B cell (primary cell): ENCODE data around the gene CIB1. TPM values are rescaled to one million over a fixed set of nuclear protein-coding genes. Genes with fewer than 3 reads are reported as not detected.

Experiments
- ATAC-seq: fragments of 200-7000 bp; cut with Tn5 transposase; one replicate; pipeline ENCODE4 v1.10.0; 2021; ENCODE audit warnings: low read depth, mild to moderate bottlenecking, moderate number of reproducible peaks, moderate library complexity
- CTCF ChIA-PET: fragments of 350-600 bp; sonication (Branson Sonifier 250); formaldehyde crosslinking; loops from one replicate; lab custom pipeline; 2021; ENCODE audit warnings: antibody characterized with exemption, inconsistent platforms; lab: Charles Lee
- POLR2A ChIA-PET: fragments of 350-600 bp; sonication (Branson Sonifier 250); formaldehyde crosslinking; loops from one replicate; lab custom pipeline; 2021; ENCODE audit warnings: antibody characterized with exemption; lab: Charles Lee
- DNase-seq: peaks from one replicate; pipeline ENCODE4 v3.0.0; 2013
- H2AFZ ChIP-seq: 2 replicates; pipeline ENCODE4 v1.6.1; 2012; ENCODE audit warnings: mild to moderate bottlenecking, low read depth, low read length; ENCODE audit not compliant: insufficient read depth, poor library complexity, severe bottlenecking
- H3K27ac ChIP-seq, 2 donors: 1 replicate in 1 of 2; 2 replicates in 1 of 2; pipeline ENCODE4 v1.5.1; 2012 to 2013; ENCODE audit warnings: low read length in 2 of 2, mild to moderate bottlenecking in 2 of 2, moderate library complexity in 1 of 2
- H3K27me3 ChIP-seq, 4 experiments: fragments of 200-600 bp in 1 of 4; sonication (generic) in 1 of 4; replicated peaks in 1 of 4; 1 replicate in 2 of 4; 2 replicates in 2 of 4; pipeline versions ENCODE4 v1.6.1 to v1.7.0; 2013 to 2016; ENCODE audit warnings: low read length in 3 of 4, mild to moderate bottlenecking in 2 of 4, mixed read lengths in 1 of 4, moderate library complexity in 1 of 4; ENCODE audit not compliant: insufficient read depth in 4 of 4, control insufficient read depth in 3 of 4; ENCODE audit errors: control extremely low read depth in 1 of 4
- H3K36me3 ChIP-seq, 2 experiments: replicated peaks in 1 of 2; 1 replicate in 1 of 2; 2 replicates in 1 of 2; pipeline versions ENCODE4 v1.6.1 to v1.7.1; 2013; ENCODE audit warnings: low read length in 1 of 2; ENCODE audit not compliant: insufficient read depth in 2 of 2, control insufficient read depth in 1 of 2; ENCODE audit errors: control extremely low read depth in 1 of 2, extremely low read depth in 1 of 2
- H3K4me1 ChIP-seq, 2 donors: fragments of 200-600 bp in 1 of 2; sonication (generic) in 1 of 2; 1 replicate in 1 of 2; 2 replicates in 1 of 2; pipeline versions ENCODE4 v1.5.1 to v1.6.1; 2013 to 2017; ENCODE audit warnings: low read length in 2 of 2; ENCODE audit not compliant: control insufficient read depth in 2 of 2, insufficient read depth in 2 of 2
- H3K4me2 ChIP-seq: replicated peaks from 2 replicates; pipeline ENCODE3; 2012; ENCODE audit warnings: mild to moderate bottlenecking, low read depth, low read length; ENCODE audit not compliant: poor library complexity, severe bottlenecking
- H3K4me3 ChIP-seq, 5 experiments: fragments of 200-600 bp in 1 of 5; sonication (generic) in 1 of 5; 1 replicate in 3 of 5; 2 replicates in 2 of 5; pipeline versions ENCODE4 v1.5.1 to v1.7.0; 2011 to 2016; ENCODE audit warnings: low read length in 4 of 5, mild to moderate bottlenecking in 4 of 5, low read depth in 2 of 5, control low read depth in 1 of 5, moderate library complexity in 1 of 5; ENCODE audit not compliant: insufficient read depth in 1 of 5; ENCODE audit errors: control extremely low read depth in 1 of 5, extremely low read depth in 1 of 5
- H3K79me2 ChIP-seq: fragments of 200-600 bp; sonication (generic); one replicate; pipeline ENCODE4 v1.6.0; 2016; ENCODE audit warnings: low read length; ENCODE audit not compliant: control insufficient read depth, insufficient read depth
- H3K9ac ChIP-seq: fragments of 200-600 bp; sonication (generic); 2 replicates; pipeline ENCODE4 v1.6.1; 2017; ENCODE audit warnings: mild to moderate bottlenecking, low read length, moderate library complexity
- H3K9me3 ChIP-seq, 3 donors: one replicate each; pipeline versions ENCODE4 v1.6.1 to v1.7.1; 2013; ENCODE audit warnings: low read length in 2 of 3; ENCODE audit not compliant: control insufficient read depth in 2 of 3, insufficient read depth in 1 of 3; ENCODE audit errors: control extremely low read depth in 1 of 3
- H4K20me1 ChIP-seq: 2 replicates; pipeline ENCODE4 v1.6.0; 2012; ENCODE audit warnings: mild to moderate bottlenecking, low read length; ENCODE audit not compliant: insufficient read depth, control insufficient read depth, poor library complexity, severe bottlenecking
- H3K27ac Mint-ChIP-seq: one replicate; pipeline ENCODE4 v1.8.0; 2021; ENCODE audit warnings: mixed read lengths
- H3K27me3 Mint-ChIP-seq: one replicate; pipeline ENCODE4 v1.8.0; 2021; ENCODE audit warnings: mixed read lengths
- H3K4me1 Mint-ChIP-seq: one replicate; pipeline ENCODE4 v1.8.0; 2021; ENCODE audit warnings: mixed read lengths
- H3K4me3 Mint-ChIP-seq: one replicate; pipeline ENCODE4 v1.8.0; 2021; ENCODE audit warnings: mixed read lengths
- H3K9me3 Mint-ChIP-seq: one replicate; pipeline ENCODE4 v1.8.0; 2022; ENCODE audit warnings: mixed read lengths; ENCODE audit not compliant: insufficient read depth
- EZH2 ChIP-seq: IDR thresholded peaks from 2 replicates; pipeline ENCODE4 v1.6.1; 2012; ENCODE audit warnings: borderline replicate concordance, low read depth, mild to moderate bottlenecking, moderate library complexity, low read length; ENCODE audit not compliant: insufficient read depth, poor library complexity, severe bottlenecking
- WGBS: methylation state at CpG from one replicate; pipeline ENCODE4 v1.1.5; 2013; ENCODE audit warnings: missing lambda C conversion rate; ENCODE audit not compliant: insufficient coverage; 5-methylcytosine and 5-hydroxymethylcytosine counted together
- intact Hi-C: fragments of 100-400 bp; cut with micrococcal nuclease; formaldehyde crosslinking; loops from one replicate; pipeline ENCODE4 v1.10.0; 2022
- polyA plus RNA-seq: library from polyadenylated mRNA; depleted of rRNA; stranded (reverse); fragments of >200 nt; gene quantifications from 2 replicates; pipeline ENCODE4 v1.2.3, GENCODE V29; 2012
- total RNA-seq, 2 donors: library from RNA; stranded (reverse); fragments of 120-200 nt in 1 of 2; gene quantifications; 1 replicate in 1 of 2; 2 replicates in 1 of 2; pipeline versions ENCODE4 v1.2.3 to v1.2.4, GENCODE V29; 2013 to 2022
- TF ChIP-seq, protein P1 (sequence below): fragments of 200-600 bp; IDR thresholded peaks from one replicate; pipeline ENCODE4 v1.8.0; 2022; ENCODE audit warnings: antibody characterized with exemption, mild to moderate bottlenecking

CIB1 gene
- total and polyA plus RNA-seq, 2 donors (not counting 1 experiment from before 2014, with no cell fraction given), result 153 to 157 TPM

- TF ChIP-seq, protein P1, sequence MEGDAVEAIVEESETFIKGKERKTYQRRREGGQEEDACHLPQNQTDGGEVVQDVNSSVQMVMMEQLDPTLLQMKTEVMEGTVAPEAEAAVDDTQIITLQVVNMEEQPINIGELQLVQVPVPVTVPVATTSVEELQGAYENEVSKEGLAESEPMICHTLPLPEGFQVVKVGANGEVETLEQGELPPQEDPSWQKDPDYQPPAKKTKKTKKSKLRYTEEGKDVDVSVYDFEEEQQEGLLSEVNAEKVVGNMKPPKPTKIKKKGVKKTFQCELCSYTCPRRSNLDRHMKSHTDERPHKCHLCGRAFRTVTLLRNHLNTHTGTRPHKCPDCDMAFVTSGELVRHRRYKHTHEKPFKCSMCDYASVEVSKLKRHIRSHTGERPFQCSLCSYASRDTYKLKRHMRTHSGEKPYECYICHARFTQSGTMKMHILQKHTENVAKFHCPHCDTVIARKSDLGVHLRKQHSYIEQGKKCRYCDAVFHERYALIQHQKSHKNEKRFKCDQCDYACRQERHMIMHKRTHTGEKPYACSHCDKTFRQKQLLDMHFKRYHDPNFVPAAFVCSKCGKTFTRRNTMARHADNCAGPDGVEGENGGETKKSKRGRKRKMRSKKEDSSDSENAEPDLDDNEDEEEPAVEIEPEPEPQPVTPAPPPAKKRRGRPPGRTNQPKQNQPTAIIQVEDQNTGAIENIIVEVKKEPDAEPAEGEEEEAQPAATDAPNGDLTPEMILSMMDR, result no peak
- no peak for TF ChIP-seq EZH2
- ATAC-seq (no peak), DNase-seq (no peak)
- Histone ChIP-seq H3K4me2 (no peak overlapping the region), H3K9ac (no peak overlapping the region), H4K20me1 (peaks cover 92% of the 10 kb centered on the region), H3K4me1 (peaks cover 93 to 100% of the 10 kb centered on the region in 2 donors), H2AFZ (no peak overlapping the region), H3K79me2 (peaks cover 100% of the 10 kb centered on the region), H3K9me3 (no peaks in the 10 kb centered on the region), H3K36me3 (peaks cover 2 to 91% of the 10 kb centered on the region in 2 experiments), H3K27me3 (no peaks in the 10 kb centered on the region), H3K27ac (peak overlapping the region in 1 of 2 donors; percentile 55), H3K4me3 (no peak overlapping the region)
- no peaks in the 10 kb centered on the region for H3K27me3 Mint-ChIP-seq
- WGBS, result no CpG with 5 or more reads among the region's 6 CpGs
- ChIA-PET POLR2A (interaction anchor here (3.0 to 10.5 kb wide), 2 partner anchors 11 to 16 kb away, joined by 7 to 150 read pairs; no protein-coding TSS in a partner anchor), CTCF (interaction anchor here (0.7 to 3.3 kb wide), 4 partner anchors 11 to 45 kb away, joined by 3 to 17 read pairs (median 10); no protein-coding TSS in a partner anchor)
- peak overlapping the region; percentile 26 for H3K4me3 Mint-ChIP-seq
- no peaks in the 10 kb centered on the region for H3K9me3 Mint-ChIP-seq
- intact Hi-C loops, result no loop called here
- peaks cover 97% of the 10 kb centered on the region for H3K4me1 Mint-ChIP-seq
- H3K27ac Mint-ChIP-seq, result peak overlapping the region; percentile 79
These were observed 26.5 kb downstream of the CIB1 start for GRCh38 chr15:90207252-90207651.

GRCh38 chr15:90205886-90206285, 27.9 kb downstream of the CIB1 start:
- WGBS, result 77% methylated on average over 5 of the region's 5 CpGs
- ChIA-PET CTCF (interaction anchor here (1.2 to 9.6 kb wide), 4 partner anchors 12 to 44 kb away, joined by 4 to 169 read pairs (median 13); no protein-coding TSS in a partner anchor), POLR2A (interaction anchor here (3.0 to 10.5 kb wide), 2 partner anchors 12 to 14 kb away, joined by 7 to 150 read pairs; no protein-coding TSS in a partner anchor)
- peak overlapping the region; percentile 34 for H3K4me2 ChIP-seq
- ATAC-seq (no peak), DNase-seq (no peak)
- no peak overlapping the region for H2AFZ ChIP-seq
- intact Hi-C loops, result no loop called here
- H3K36me3 ChIP-seq, result peaks cover 2 to 78% of the 10 kb centered on the region in 2 experiments
- H3K9me3 Mint-ChIP-seq, result no peaks in the 10 kb centered on the region
- peaks cover 84% of the 10 kb centered on the region for H3K4me1 Mint-ChIP-seq
- no peak overlapping the region for H3K9ac ChIP-seq
- H3K27ac Mint-ChIP-seq, result peak overlapping the region; percentile 79
- no peaks in the 10 kb centered on the region for H3K27me3 Mint-ChIP-seq
- H3K4me3 ChIP-seq, result no peak overlapping the region
- peak overlapping the region; percentile 64 for H3K4me3 Mint-ChIP-seq
- TF ChIP-seq, protein P1, result no peak
- TF ChIP-seq EZH2, result no peak
- no peaks in the 10 kb centered on the region for H3K9me3 ChIP-seq
- peaks cover 79 to 90% of the 10 kb centered on the region in 2 donors for H3K4me1 ChIP-seq
- H4K20me1 ChIP-seq, result peaks cover 96% of the 10 kb centered on the region
- peak overlapping the region in 1 of 2 donors; percentile 55 for H3K27ac ChIP-seq
- peaks cover 100% of the 10 kb centered on the region for H3K79me2 ChIP-seq
- H3K27me3 ChIP-seq, result no peaks in the 10 kb centered on the region
